GM12874 (cell line): ENCODE data around the gene SSTR4.

Experiments
- CTCF ChIP-seq: IDR thresholded peaks from 2 replicates; pipeline ENCODE4 v1.5.1; 2011; ENCODE audit warnings: low read depth, mild to moderate bottlenecking, control low read depth, low read length, moderate library complexity; ENCODE audit not compliant: insufficient read depth

SSTR4 gene

GRCh38 chr20:23071398-23071797, 36.3 kb downstream of the SSTR4 start:
- TF ChIP-seq CTCF: no peak

- TF ChIP-seq CTCF: no peak
Observed at GRCh38 chr20:23071996-23072395, 36.9 kb downstream of the SSTR4 start.

GRCh38 chr20:23072892-23073586, 37.9 kb downstream of the SSTR4 start:
- no peak for TF ChIP-seq CTCF

GRCh38 chr20:23074052-23074451, 38.9 kb downstream of the SSTR4 start:
- no peak for TF ChIP-seq CTCF

GRCh38 chr20:23077277-23077676, 42.2 kb downstream of the SSTR4 start:
- no peak for TF ChIP-seq CTCF

GRCh38 chr20:23078351-23079015, 43.4 kb downstream of the SSTR4 start:
- no peak for TF ChIP-seq CTCF

GRCh38 chr20:23079016-23079351, 43.9 kb downstream of the SSTR4 start:
- peak; percentile 39; the same call in 1 of the 2 replicates for TF ChIP-seq CTCF
